ENCODE measurements around the gene ZMYND19.
A peak's percentile ranks its signal among the peaks of the same experiment; 100 is the strongest.
"Not testable (repeated sequence)": the region's sequence is repeated elsewhere in the genome, so short reads cannot be mapped to it uniquely, and the experiment has no call there.

The ZMYND19 gene

DNA sequence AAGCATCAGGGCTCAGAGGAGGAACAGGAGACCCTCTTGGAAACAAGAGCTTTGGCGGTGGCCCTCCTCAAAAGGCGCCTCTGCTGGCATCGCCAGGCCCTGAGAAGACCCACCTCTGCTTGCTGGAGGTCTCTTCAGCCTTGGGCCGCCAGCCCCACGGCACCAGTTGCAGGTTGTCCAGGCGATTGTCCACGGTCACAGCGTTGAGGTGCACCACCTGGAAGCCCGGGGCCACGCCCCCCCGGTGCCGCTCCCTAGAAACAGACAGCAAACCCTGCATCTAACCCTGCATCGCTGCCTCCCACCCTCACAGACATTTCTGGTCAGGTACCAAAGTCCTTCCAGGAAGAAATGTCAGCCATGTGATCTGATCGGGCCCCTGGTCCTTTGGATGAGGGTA is 3.5 kb downstream of the ZMYND19 start:
- no peak for DNase-seq (ENCODE audit: low spot score)

DNA sequence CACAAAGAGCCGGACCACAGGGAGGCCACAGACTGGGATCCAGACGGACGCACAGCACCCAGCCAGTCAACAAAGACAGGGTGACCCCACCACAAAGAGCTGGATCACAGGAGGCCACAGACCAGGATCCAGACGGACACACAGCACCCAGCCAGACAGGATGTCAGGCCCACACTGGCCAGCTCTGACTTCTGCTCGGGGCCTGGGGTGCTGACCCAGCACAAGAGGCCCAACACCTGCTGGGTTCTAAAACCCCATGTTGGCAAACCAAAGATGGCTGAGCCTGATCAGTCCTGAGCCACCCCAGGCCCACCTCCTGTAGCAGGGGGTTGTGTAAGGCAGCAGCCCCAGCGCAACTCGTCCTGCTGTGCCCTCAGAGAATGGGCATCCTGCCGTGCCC is 6.4 kb downstream of the ZMYND19 start:
- DNase-seq (ENCODE audit: low spot score) = no peak

DNA sequence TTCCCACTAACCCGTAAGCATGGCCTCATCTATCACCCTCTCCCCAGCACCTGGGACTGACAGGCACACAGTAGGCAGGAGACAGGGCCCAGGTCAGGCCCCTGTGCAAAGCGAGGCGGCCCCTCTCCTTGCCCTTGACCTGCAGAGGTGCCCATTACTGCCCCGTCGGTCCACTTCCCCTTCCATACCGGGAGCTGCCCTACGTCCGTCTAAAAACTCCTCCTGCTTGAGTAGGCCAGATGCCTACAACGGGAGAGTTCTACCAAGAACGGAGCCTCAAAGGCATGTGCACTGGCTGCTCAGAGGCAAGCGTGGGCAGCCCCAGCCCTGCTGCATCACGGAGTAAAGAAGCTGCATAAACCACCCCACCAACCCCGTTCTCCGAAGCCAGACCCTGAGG is 7.0 kb downstream of the ZMYND19 start:
- no peak for DNase-seq (ENCODE audit: low spot score)

DNA sequence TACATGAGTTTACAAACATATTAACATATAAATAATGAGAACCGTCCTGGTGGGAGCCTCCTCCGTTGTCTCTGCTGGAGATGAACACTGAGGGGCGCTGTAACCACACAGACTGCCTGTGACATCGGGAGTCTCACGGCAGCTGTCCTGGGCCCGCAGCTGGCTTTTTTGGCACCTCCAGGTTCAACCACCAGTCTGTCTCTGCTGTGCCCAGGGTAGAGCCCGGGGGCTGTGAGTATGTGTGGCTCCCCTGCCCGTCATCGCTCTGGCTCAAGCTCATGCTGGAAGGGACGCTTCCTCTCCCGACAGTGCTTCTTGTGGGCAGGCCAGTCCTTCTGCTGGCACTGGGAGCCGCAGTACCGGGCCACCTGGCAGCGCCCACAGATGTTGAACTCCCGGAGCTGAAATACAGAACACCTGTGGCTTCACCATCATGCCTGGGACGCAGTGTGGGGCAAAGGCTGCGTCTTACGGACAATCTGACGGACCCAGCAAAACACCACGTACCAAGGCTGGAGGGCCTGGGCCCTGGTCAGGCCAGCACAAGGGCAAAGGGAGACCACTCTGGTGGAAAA is 7.9 kb downstream of the ZMYND19 start:
- no peak for DNase-seq (ENCODE audit: low spot score)

DNA sequence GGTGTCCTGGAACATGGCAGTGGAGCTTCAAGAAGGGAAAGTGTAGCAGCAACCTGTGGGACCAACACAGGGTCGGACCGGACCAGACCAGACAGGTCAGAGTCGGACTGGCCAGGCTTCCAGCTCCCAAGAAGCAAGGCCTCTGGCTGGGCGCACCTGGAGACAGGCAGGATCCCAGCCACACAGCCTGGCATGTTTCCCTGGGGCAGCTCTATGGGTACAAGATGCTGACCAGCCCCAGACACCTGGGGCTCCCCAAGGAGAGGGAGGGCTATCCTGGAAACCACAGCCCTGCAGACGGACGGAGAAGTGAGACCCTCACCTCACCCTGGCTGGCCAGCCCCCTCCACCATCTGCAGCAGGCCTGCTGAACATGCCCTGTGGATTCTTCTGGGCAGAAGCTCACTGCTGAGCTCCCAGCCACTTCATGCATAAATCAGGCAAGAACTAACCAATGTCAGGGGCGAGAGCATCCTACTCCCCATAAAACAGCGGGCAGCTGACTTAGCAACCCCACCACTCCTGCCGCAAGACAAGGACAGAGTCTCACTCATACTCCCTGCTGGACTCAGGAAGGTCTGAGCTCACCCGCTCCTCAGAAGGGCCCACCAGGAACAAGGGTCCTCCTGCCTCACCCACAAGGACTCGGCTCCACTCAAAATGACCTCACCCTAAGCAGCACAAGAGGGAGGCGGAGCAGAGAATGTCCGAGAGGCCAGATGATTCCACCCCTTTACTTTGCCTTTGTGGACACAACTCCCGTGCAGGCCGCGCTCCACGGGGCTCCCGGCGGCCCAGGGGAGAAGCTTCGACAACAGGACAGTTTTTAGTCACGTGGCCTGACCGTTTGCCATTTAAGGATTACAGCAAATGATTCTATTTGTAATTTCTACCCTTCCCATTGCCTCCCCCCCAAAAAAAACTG is 8.7 kb downstream of the ZMYND19 start:
- DNase-seq (ENCODE audit: low spot score) = no peak

DNA sequence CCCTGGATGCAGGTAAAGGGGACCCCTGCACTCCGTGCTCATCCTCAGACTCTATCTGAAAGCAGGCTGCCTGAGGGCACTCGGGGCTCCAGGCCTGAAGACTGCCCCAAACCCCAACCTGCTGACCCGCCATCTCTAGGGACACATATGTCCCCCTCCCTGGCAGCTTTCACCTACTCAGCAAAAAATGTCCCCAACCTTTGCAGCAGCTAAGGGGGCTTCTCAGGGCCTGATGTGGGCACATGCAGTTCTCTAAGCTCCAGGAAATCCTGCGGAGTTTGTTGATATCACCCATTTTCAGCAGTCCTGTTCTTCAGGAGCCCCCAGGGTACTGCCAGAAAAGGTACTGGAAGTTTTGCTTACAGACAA is 9.4 kb downstream of the ZMYND19 start:
- no peak for DNase-seq (ENCODE audit: low spot score)

DNA sequence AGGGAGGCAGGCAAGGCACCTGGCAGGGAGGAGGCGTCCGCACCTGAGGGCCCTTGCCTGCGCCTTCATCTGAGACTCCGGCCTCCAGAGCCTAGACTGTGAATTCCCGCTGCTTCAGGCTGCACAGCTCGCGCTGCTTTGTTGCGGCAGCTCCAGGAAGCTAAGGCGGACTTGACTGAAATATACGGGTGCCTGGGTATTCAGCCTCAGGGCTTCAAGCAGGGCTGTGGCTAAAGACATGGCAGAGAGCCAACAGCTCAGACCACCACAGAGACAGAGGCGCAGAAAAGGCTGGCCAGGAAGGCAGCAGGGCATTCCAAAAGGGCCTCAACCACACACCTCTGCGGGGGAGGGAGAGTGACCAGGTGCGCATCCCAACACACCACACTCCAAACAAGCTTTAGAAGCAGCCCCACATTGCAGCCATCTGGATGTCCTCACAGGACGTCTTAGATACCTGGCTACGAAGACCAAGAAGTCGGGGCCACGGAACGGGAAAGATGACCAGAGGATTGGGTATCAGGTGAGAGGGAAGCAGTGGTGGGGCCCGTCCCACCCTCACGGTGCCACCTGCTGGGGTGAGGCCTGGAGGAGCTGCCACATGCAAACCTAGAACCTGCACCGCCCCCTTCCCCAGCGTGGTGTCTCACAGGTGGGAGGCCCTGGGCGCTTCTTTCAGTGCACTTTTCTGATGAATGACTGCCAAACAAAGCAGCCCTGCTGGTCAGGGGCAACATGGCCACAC is 9.9 kb downstream of the ZMYND19 start:
- no peak for DNase-seq (ENCODE audit: low spot score)

DNA sequence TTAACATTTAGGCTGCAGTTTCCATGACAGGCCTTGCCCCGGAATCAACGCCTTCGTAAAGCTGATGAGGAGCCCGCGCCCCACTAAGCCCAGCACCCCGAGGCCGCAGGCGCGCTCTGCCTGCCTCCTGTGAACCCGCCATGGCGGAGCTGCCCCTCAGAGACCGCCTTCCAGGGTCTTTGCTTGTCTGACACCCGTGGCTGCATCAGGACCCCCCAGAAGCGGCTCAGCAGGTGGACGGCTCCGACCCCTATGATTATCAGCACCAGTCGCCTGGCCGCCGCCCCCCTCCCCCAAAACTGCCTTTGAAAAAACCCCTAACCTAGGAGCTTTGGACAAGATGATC is 11.1 kb downstream of the ZMYND19 start:
- DNase-seq (ENCODE audit: low spot score) = no peak

DNA sequence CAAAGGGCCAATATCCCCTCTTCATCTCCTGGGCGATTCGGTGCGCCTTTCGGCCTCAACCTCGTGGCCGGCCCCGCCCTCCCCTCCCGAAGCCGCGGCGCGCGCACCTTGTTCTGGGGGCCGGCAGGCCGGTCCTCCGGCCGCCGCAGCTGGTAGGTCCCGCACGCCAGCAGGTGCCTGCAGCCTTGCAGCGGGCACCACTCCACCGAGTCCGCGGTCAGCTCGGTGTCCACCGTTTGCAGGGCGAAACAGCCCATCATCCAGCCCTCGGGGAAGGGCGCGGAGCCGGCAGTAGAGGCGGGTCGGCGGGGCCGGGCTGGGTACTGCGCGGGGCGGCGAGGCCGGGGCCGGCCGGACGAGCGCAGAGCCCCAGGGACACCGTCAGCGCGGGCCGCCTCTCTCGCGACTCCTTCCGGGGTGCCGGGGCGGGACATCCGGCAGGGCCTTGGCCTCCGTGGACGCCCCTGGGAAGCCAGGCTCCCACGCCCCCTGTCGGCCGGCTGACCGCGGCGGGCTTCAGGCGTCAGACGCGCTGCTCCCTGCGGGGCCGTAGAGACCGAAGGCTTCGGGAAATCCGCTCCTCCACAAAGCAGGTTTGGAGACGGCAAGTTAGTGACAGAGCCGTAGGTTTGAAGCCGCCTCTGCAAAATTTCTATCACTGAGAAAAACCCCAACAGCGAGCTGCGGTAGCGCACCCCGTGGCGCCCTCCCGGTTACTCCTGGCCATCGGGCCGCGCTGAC is 11.6 kb downstream of the ZMYND19 start, which contains the start of gene DPH7:
DPH7 (minus strand) TSS at position 408 of the 741 bp plus-strand sequence; CDS start at position 260, 148 bp downstream.
- DNase-seq (ENCODE audit: low spot score) = peak; percentile 95

DNA sequence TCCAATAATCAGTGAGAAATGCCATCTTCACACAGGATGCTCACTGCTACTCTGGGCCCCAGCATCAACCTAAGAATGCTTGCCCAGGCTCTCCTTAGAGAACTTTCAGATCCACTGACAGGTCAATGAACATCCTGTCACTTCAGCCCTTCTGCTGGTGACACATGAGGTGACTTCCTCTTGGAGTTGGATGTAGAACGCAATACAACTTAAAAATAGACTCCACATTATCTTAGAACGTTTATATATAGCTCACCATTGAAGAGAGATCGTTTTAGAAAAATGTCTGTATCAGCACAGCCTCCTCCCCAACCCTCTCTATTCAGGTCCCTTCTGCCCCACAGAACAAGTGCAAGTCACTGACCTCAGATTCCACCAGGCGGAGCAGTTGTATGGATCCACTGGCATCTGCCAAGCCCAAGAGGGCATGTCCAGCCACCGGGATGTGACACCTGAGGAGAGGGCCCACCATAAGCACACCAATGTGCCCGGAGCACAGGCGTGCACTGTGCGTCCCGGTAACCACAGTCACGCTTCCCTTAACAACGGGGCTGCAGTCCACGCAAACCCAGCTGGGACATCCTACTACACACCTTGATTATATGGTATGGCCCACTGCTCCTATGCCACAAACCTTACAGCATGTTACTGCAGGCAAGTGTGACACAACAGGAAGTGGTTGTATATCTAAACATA is 14.4 kb downstream of the ZMYND19 start:
- DNase-seq (ENCODE audit: low spot score) = no peak

DNA sequence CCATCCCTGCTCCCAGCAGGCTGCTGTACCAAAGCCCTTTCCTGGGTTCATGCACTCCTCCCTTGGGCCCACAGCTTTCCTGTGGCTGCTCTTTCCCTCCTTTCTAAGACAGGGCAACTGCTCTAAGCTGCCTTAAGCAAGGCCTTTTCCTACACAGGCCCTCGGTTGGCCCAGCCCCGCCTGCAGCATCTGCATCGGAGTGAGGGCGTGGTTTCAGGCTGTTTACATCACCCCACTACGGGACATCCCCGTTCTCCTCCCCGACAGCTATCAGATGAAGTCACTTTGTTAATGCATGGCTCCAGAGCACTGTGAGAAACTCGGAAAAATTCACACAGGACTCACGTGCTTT is 15.0 kb downstream of the ZMYND19 start:
- no peak for DNase-seq (ENCODE audit: low spot score)

DNA sequence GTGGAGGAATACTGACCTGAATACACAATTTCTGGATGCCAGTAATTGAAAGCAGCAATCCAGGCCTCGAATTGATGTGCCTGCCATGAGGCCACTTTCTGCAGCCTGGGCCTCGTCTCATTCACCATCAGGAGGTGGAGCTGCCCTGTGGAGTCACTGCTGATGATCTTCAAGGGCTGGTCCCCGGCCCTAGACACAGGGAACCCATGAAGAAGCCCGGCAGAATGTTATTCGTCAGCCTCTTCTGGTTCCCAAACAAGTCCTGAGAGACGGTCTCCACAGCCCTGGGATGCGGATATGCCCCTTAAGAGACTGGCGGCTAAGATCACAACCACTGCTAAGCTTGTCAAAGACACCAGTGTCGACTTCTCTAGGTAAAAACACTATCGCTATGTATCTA is 16.1 kb downstream of the ZMYND19 start:
- DNase-seq (ENCODE audit: low spot score) = no peak

DNA sequence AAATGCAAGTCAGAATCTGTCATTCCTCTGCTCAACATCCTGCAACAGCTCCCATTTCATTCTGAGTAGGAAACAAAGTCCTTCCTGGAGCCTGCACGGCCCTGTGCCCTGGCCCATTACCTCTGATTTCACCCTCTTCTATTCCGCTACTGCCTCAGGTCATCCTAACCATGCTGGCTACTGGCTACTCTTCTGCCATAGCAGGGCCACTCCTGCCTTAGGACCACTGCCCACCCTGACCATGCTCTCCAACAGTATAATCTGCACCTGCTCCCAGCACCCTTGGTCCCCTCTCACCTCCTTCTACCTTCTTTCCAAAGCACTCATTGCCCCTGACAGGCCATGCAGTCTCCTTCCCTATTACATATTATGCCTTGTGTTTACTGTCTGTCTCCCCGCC is 19.7 kb downstream of the ZMYND19 start:
- DNase-seq (ENCODE audit: low spot score) = no peak

DNA sequence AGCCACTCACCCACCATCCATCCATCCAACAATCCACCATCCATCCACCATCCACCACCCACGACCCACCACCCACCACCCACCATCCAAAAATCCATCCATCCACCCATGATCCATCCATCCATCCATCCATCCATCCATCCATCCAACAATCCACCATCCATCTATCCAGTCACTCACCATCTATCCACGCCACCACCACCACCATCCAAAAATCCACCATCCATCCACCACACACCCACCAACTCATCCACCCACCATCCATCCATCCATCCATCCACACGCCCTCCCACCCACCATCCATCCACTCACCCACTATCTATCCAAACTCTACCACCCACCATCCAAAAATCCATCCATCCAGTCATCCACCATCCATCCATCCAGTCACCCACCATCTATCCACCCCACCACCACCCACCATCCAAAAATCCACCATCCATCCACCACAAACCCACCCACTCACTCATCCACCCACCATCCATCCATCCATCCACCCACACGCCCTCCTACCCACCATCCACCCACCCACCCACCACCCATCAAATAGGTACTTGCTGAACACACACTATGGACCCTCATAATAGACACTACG is 20.6 kb downstream of the ZMYND19 start:
- no peak for DNase-seq (ENCODE audit: low spot score)

DNA sequence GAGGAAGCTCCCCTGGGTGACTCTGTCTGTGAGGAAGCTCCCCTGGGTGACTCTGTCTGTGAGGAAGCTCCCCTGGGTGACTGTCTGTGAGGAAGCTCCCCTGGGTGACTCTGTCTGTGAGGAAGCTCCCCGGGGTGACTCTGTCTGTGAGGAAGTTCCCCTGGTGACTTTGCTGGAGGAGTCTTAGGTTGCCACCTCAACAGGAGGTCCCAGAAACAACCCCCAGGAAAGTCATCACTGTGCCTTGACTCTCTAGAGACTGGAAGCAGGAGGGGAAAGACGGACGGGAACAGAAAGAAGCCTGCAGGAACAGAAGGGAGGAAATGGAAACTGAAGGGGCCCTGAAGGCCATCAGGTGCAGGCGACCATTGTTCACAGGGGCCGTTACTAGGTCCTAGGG is 21.9 kb downstream of the ZMYND19 start:
- DNase-seq (ENCODE audit: low spot score) = not testable (repeated sequence)

DNA sequence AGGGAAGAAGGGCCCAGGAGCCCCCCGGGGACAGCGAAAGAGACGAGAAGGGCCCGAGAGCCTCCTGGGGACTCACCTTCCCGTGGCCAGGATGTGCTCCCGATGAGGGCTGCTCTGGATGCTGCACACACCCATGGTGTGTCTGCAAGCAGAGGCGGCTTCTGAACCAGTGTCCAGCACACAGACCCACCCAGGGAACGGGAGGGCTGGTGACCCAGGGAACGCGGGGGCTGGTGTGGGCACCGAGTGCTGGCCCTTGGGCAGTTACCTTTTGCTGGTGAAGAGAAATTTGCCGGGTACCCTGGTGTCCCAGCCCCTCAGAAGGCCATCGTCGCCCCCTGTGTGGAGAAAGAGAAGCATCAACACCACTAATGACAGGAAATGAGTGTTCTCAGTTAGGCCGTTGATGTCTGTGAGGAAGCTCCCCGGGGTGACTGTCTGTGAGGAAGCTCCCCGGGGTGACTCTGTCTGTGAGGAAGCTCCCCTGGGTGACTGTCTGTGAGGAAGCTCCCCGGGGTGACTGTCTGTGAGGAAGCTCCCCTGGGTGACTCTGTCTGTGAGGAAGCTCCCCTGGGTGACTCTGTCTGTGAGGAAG is 25.4 kb downstream of the ZMYND19 start:
- DNase-seq (ENCODE audit: low spot score) = no peak

DNA sequence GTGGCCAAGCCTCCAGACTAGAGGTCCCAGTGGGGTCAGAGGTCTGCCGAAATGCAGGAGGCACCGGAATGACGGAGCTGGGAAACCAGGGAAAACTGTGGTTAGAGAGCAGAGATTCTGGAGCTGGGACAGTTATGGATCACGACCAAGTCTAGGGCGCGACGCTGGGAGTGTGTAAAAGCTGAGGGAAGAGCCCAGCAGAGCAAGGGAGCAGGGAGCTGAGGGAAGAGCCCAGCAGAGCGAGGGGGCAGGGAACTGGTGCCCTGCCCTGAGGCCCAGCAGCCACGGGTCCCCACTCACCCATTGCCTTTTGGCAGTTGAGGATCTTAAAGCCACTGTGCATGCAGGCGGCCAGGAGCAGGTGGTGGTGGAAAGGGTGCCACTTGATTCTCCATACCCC is 26.2 kb downstream of the ZMYND19 start:
- no peak for DNase-seq (ENCODE audit: low spot score)

DNA sequence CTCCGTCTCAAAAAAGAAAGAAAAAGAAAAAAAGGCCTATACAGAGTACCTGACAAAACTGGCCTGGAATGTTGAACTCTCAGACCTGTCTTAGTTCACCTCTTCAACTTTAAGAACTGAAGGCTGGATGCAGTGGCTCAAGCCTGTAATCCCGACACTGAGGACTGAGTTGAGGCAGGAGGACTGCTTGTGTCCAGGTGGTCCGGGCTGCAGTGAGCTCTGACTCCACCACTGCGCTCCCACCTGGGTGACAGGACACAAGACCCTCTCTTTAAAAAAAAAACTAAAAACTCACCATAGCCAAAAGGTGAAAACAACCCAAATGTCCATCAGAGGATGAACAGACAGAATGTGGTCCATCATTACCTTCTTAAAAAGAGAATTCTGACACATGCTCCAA is 32.2 kb downstream of the ZMYND19 start:
- no peak for DNase-seq (ENCODE audit: low spot score)

DNA sequence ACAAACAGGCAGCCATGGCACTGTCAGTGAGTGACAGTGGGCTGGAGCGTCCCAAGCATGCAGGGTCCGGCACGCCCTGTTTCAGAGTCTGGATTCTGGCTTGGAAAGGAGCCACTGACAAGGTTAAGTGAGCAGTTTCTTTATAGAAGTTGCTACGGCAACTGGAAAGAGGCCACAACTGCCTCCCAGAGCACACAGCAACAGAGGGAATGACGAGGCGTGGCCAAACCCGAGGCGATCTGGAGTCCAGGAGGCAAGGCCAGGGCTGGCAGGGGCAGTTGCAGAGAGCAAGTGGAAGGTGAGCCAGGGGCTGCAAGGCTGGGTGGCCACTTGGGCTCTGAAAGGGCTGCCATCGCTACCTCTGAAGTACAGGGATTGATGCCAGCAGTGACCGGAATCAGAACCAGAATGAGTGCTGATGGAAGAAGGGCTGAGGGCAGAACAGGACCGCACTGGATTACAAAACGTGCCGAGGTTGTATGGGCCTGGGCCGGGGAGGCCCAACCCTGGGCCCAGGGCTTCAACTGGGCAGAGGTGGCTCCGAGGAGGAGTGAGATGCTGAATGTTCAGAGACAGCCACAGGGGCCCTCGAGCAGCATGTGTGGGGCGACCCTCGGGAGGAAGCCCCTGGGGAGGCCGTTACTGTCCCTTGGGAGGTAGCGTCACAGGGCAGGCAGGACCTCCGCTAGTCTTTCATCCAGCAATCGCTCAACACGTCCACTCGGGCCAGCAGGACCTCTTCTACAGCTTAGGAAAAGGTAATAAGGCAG is 34.1 kb downstream of the ZMYND19 start:
- DNase-seq (ENCODE audit: low spot score) = no peak

DNA sequence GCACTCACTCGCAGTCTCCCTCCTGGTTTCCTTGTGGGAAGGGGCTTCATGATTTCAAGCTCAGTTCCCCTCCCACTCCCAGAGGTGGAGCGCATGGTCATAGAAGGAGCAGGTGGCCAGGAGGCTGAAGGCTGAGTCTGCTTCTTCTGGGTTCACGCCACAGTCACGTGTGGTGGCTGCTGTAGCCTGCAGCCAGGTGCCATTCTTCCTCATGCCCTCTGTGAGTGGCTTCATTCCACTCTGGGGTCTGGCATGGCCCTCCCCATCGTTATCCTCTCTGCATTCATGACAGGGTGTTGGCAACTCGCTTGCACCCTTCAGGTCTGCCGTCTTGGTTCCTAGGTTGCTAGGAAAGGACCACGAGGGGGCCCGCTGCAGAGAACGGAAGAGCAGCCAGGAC is 35.1 kb downstream of the ZMYND19 start:
- no peak for DNase-seq (ENCODE audit: low spot score)

All from ecto neural progenitor cell (in vitro differentiated cells).